GM18499 (cell line): ENCODE measurements around the gene CLPTM1.
"Not testable (repeated sequence)": the region's sequence is repeated elsewhere in the genome, so short reads cannot be mapped to it uniquely, and the experiment has no call there.

ENCODE experiments used
- ATAC-seq: cut with Tn5 transposase; IDR thresholded peaks from one replicate; pipeline ENCODE4 v1.9.1; 2021; ENCODE audit warnings: moderate number of reproducible peaks; ENCODE audit not compliant: insufficient read depth, unreplicated experiment

Gene CLPTM1

DNA sequence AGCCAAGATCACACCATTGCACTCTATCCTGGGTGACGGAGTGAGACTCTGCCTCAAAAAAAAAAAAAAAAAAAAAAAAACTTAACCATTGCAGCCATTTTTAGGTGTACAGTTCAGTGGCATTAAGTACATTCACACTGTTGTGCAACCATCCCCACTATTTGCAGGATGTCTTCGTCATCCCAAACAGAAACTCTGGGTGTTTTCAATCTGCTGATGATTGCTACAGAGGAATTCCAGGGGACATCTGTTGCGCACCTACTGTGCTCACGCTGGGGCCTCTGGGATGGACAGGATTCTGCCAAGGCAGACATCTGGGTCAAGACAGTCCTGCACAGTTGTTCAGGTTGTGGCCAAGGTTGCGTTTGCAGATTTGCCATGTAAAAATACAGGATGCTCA is 15.5 kb upstream of the CLPTM1 start:
- ATAC-seq: no peak

DNA sequence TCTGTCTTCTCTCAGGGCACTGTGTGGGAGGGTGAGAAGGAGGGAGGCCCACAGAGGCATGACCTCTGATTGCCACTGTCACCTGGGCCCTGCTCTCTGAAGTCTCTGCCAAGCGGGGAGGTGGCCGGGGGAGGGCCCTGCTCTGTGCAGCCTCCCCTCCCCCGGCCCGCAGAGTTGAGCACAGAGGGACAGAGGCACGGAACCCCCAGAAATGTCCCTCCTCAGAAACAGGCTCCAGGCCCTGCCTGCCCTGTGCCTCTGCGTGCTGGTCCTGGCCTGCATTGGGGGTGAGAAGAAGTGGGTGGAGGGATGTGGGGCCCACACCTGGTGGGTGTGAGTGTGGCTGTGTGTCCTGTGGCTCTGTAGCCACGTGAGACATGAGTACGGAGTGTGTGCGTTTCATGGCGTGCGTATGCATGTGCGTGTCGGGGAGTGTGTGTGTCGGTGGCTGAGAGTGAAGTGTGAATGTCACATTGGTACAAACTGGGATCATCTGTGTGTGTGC is 13.1 kb upstream of the CLPTM1 start, which contains the start of gene APOC4:
Gene APOC4 (plus strand): TSS at position 171 of the 505 bp plus-strand sequence. CDS start 41 bp downstream, at position 212.
- no peak for ATAC-seq

DNA sequence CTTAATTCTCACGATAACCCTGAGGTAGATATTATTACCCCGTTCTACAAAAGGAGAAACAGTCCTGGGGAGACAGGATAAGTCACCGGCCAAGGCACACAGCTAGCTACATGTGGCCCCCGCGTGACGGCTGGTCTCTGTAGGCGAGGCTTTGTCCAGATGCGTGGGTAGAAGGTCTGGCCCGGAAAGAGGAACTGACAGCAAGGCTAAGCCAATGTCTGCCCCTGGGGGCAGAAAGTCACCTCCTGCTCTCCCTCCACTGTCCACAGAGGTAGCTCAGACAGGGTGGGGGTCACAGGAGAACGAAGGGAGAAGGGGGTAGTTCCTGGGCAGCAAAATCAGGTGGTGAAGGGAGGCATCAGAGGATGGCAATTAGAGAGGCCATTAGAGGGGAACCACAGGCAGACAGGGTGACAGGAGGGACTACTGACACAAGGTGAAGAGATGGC is 11.4 kb upstream of the CLPTM1 start:
- ATAC-seq: no peak

DNA sequence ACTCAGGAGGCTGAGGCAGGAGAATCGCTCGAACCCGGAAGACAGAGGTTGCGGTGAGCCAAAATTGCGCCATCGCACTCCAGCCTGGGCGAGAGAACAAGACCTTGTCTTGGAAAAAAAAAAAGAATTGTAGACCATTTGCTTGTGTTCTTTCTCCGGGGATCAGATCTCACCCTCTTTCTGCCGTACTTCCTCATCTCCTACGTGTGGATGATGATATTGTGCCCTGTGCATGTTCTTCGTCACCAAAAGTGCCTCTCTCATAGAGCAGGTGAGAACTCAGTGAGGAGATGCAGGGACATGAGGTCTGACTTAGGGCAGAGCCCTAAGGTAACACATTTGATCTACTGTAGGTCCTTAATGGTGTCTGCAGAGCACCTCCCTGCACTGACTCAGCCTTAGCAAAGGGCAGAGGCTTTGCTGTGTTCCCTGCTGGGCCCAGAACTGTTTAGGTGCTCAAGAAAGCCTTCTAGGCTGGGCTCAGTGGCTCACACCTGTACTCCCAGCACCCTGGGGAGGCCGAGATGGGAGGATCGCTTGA is 8.1 kb upstream of the CLPTM1 start:
- ATAC-seq: no peak

DNA sequence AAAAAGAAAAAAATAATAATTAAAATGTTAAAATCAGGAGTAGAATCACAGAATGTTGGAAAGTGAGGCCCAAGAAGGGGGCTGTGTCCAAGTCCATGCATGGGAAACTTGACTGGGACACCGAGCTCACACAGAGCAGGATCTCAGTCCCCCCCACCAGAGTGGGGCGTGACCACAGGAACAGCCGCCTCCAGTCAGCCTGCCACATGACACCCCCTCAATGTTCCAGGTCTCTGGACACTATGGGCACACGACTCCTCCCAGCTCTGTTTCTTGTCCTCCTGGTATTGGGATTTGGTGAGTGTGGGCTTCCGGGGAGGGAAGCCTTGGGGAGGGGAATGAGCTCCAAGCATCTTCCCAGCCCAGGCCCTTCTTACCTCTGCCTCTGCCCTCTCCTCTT is 6.9 kb upstream of the CLPTM1 start:
- no peak for ATAC-seq

DNA sequence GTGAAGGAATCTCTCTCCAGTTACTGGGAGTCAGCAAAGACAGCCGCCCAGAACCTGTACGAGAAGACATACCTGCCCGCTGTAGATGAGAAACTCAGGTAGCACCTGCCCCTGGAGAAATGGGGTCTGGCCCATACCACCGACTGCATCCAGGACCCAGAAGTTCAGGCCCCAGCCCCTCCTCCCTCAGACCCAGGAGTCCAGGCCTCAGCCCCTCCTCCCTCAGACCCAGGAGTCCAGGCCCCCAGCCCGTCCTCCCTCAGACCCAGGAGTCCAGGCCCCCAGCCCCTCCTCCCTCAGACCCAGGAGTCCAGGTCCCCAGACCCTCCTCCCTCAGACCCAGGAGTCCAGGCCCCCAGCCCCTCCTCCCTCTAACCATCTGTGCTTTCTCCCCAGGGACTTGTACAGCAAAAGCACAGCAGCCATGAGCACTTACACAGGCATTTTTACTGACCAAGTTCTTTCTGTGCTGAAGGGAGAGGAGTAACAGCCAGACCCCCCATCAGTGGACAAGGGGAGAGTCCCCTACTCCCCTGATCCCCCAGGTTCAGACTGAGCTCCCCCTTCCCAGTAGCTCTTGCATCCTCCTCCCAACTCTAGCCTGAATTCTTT is 6.3 kb upstream of the CLPTM1 start:
- ATAC-seq: no peak

DNA sequence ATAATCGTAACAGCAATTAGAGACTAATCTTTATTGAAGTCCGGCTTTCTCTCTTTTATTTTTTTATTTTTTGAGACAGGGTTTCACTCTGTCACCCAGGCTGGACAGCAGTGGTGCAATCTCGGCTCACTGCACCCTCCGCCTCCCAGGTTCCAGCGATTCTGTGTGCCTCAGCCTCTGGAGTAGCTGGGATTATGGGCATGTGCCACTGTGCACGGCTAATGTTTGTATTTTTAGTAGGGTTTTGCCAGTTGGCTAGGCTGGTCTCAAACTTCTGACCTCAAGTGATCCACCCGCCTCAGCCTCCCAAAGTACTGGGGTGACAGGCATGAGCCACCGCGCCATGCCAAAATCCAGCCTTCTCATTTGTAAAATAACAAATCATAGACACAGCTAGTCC is 5.6 kb upstream of the CLPTM1 start:
- ATAC-seq: no peak

DNA sequence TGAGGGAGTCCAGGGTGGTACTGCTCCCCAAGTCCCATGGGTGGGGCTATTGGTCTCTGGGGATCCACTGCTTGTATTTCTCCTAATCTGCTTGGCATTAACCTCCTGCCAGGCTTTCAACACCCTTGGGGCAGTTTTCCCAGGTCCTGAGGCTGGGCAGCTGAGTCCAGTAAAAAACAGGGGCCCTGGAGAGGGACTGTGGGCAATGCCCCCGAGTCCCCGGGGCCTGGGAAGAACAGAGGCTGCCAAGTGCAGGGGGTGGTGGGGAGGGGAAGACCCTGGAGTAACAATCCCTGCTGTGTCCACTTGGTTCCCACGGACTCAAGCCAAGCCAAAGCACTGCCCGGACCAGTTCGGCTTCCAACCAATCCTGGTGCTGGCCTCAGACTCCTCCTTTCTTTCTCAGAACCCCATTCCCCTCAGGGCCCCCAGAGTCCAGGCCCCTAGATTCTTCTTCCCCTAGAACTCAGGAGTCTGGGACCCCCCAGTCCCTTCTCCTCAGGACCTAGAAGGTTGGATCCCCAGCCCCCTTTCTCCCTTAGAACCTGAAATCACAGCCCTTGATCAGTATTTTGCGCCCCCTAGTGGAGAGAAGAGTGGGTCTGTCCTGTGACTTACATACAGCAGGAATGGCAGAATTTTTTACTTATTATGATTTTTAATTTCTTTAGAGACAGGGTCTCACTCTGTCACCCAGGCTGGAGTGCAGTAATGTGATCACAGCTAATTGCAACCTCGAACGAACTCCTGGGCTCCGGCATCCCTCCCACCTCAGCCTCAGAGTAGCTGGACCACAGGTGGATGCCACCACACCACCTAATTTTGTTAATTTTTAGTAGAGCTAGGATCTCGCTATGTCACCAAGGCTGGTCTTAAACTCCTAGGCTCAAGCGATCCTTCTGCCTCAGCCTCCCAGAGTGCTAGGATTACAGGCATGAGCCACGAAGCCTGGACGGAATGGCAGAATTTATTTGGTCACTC is 3.7 kb upstream of the CLPTM1 start:
- no peak for ATAC-seq

DNA sequence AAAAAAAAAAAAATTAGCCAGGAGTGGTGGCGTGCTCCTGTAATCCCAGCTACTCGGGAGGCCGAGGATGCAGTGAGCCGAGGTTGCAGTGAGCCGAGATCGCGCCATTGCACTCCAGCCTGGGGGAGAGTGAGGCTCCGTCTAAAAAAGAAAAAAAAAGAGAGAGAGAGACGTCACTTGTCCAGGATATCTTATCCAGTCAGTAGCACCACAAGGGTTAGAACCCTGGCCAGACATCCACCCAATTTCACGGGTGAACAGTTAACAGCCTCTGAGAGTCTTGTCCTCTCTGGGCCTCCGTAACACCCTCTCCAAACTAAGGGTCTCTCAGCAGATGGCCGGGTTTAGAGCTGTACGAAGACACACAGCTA is 917 bp upstream of the CLPTM1 start:
- no peak for ATAC-seq

DNA sequence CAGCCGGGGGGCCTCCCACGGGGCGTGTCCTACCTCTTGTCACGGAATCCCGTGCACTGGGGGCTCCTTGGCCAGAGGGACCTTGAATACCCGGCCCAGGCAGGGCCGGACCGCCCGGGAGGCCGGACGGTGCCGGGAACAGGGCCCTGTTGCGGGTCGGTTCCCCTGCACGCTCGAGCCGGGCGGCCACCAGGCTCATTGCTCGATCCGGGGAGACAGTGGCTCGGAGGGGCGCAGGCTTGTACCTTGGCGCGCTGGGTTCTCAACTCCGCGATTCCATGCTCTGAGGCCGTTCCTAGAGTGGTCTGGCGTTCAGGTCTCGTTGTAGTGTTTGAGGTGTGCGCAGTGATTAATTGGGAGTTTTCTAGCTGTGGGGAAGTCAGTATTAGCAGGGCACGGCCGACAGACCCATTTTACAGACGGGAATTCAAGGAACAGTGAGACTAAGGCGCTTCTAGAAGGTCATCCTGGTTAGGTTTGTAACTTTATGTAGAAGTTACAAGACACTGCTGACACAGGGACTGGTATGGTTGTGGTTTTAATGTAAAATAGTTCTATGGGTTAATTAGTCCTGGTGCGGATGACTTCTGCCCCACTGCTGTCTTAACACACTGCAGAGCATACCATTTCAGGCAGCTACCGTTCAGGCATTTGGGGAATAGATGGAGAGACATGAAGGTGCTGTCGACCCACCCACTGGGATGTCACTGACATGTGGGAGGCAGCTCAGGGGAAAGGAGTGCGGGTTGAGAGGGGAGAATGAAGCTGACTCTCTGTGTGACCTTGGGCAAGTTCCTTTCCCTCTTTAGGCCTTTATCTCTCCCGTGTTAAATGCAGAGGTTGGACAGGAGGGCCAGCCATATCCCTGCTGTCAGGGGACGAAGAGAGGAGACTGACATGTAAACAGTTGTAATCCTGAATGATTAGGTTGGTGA is 592 bp downstream of the CLPTM1 start:
- ATAC-seq: no peak

DNA sequence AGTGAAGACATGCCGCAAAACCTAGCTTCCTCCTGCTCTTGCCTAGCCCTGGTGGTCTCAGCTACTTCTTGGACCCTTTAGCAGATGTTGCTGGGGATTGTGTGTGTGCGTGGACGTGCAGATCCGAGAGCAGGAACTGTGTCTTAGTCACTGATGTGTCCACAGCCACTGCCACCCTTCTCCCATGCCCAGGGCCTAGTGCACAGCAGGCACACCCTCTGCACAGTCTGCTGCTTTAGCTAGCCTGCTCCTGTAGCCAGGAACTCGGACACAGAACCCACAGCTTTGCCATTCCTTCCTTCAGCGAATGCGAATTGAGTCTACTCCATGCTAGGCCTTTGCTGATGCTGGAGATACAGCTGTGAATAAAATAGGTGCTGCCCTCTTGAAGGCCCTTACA is 2.3 kb downstream of the CLPTM1 start:
- ATAC-seq: no peak

DNA sequence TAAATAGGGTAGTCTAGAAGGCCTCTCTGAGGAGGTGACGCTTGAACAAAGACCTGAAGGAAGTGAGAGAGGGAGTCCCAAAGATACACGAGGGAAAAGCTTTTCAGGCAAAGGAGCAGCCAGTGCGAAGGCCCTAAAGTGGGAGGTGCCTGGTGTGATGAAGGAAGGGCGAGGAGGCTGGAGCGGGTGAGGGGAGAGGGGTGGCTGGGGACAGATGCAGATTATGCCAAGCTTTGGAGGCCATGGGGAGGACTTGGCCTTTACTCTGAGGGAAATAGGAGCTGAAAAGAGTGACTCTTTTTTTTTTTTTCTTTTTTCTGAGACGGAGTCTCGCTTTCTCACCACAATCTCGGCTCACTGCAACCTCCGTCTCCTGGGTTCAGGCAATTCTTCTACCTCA is 2.9 kb downstream of the CLPTM1 start:
- ATAC-seq: no peak

DNA sequence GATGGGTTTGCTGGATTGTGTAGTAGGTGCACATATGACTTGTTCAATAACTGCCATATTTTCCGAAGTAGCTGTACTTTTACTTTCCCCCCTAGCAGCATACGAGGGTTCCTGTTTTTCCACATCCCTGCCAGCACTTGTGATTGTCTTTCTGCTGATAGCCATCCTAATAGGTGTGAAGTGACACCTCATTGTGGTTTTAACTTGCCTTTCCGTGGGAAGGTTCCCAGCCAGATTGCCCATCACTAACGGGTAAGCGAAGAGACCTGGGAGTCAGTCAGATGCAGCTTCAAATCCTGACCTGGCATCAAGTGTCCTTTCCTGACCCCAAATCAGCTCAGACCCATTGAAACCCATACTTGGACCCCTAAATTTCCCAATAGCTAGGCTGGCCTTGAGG is 4.5 kb downstream of the CLPTM1 start:
- no peak for ATAC-seq

DNA sequence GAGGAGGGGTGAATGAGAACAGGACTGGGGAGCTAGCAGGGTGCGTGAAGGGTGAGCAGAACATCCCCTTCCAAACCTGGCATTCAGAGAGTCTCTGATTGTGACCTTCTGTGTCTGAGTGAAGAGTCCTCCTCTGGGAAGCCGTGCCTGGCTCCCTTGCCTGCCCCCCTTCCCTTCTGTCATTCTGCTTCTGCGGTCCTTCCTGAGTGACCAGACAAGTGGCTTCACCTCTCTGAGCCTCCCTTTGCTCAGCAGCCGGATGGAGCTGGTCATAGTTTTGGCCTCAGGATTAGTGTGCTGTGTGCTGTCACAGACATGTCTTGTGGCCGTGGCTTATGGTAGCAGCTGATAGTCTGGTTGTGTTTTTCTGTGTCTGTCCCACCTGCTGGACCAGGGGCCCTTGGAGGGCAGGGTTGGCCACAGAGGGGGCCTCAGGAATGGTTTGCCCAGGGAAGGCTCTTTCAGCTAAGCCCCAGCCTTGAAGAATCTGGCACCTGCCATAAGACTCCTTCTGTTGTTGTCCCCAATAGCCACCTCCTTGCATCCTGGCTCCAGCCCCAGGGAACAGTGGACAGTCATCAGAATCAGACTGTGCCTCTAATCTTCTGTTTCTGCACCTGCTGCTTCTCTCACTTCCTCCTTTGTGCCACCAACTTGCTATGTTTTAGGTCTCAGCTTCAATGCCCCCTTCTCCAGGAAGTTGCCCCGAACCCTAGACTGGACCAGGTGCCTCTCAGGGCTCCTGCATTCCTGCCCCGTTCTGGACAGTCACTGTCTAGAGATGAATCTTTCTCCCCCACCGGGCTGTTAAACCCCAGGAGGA is 5.9 kb downstream of the CLPTM1 start:
- no peak for ATAC-seq

DNA sequence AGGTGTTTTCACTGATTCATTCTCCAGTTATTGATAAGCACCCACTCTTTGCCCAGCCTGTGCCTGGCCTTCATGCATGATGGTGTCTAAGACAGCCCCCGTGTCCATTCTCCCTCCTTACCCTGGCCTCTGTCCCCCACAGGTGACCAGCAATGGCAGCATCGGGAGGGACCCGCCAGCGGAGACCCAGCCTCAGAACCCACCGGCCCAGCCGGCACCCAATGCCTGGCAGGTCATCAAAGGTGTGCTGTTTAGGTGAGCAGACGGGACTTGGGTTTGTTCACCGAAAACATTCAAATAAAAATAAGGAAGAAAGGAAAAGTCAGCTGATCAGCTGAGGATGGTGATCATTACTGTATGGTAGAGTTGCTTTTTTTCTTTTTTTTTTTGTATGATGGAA is 6.6 kb downstream of the CLPTM1 start:
- no peak for ATAC-seq

DNA sequence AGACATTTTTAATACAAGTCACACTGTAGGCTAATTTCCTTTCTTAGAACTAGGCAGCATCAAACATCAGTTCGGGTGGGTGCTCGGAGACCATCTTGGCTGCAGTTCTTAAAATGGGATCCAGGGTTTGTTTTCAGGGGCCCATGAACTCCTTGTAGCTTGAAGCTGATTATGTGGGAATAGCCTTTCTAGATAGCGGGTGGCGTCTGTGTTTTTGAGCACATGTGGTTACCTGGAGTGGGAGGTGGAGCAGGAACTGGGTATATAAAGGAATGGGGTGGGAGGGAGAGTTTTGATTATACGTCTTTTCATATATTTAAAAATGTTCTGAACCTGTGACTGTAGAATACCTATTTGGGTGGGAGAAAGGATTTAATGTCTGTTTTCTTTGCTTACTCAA is 12.9 kb downstream of the CLPTM1 start:
- ATAC-seq: no peak

DNA sequence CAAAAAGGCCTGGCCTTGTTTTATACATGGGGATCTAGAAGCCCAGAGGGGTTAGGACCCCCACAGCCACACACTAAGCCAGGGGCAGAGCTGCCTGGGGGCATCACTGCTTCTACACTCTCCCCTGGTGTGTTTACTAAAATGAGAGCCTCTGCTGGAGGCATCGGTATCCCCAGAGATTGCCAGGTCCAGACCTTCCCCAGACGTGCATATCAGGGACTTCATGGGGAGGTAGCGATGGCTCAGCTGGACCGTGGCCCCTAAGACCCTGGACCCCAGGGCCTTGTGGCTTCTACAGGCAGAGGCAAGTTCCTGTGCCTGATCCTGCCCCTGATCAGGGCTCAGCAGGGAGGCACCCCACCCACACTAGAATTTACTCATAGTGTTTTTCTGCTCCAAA is 13.5 kb downstream of the CLPTM1 start:
- no peak for ATAC-seq

DNA sequence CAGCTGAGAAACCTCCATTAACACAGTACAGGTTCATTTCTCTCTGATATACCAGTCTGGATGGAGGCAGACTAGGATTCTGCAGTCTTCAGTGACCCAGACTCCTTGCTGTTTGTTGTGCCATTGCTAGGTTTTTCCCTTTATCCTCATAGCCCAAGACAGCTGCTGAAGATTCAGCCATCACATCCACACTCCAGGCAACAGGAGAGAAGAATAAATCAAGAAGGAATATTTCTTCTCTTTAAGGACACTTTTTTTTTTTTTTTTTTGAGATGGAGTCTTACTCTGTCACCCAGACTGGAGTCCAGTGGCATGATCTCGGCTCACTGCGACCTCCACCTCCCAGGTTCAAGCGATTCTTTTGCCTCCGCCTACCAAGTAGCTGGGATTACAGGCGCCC is 14.3 kb downstream of the CLPTM1 start:
- no peak for ATAC-seq

DNA sequence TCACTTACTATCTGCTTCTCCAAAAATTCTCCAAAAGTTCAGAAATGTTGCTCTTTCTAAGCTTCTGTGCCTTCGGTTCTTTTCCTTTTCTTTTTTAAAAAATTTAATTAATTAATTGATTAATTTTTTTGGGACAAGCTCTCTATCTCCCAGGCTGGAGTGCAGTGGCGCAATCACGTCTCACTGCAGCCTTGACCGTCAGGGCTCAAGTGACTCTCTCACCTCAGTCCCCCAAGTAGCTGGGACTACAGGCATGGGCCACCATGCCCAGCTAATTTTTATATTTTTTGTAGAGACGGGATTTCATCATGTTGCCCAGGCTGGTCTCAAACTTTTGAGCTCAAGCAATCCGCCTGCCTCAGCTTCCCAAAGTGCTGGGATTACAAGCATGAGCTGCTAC is 16.3 kb downstream of the CLPTM1 start:
- ATAC-seq: not testable (repeated sequence)
